Calu3 (cell line): ENCODE measurements around the gene HRC. TPM values are rescaled to one million over a fixed set of nuclear protein-coding genes. Genes with fewer than 3 reads are reported as not detected.

Experiments
- Bru-seq: library from RNA; stranded (reverse); fragments of 400-500 nt; gene quantifications from one replicate; lab custom pipeline; 2021; lab: Mats Ljungman, UMichigan
- BruChase-seq, 2 experiments: library from RNA; stranded (reverse); fragments of 400-500 nt; gene quantifications; one replicate each; lab custom pipeline; 2021; lab: Mats Ljungman, UMichigan
- BruUV-seq: library from RNA; stranded (reverse); fragments of 400-500 nt; replicated peaks from 2 replicates; lab custom pipeline; 2021; lab: Mats Ljungman, UMichigan
- CTCF ChIA-PET: fragments of 300-600 bp; sonication (Branson Sonifier 250); formaldehyde crosslinking; loops from one replicate; lab custom pipeline; 2022; ENCODE audit warnings: antibody characterized with exemption; lab: Charles Lee
- DNase-seq: peaks from one replicate; pipeline ENCODE4 v3.0.0; 2022
- H3K27ac Mint-ChIP-seq: one replicate; pipeline ENCODE4 v1.8.0; 2022; ENCODE audit warnings: mixed read lengths; ENCODE audit not compliant: unreplicated experiment
- H3K27me3 Mint-ChIP-seq: one replicate; pipeline ENCODE4 v1.8.0; 2022; ENCODE audit warnings: mixed read lengths; ENCODE audit not compliant: unreplicated experiment
- H3K36me3 Mint-ChIP-seq: one replicate; pipeline ENCODE4 v1.8.0; 2022; ENCODE audit warnings: mild to moderate bottlenecking, moderate library complexity, mixed read lengths; ENCODE audit not compliant: insufficient read depth, unreplicated experiment
- H3K4me1 Mint-ChIP-seq: one replicate; pipeline ENCODE4 v1.8.0; 2022; ENCODE audit warnings: mild to moderate bottlenecking, low read depth, mixed read lengths; ENCODE audit not compliant: unreplicated experiment
- H3K4me3 Mint-ChIP-seq: one replicate; pipeline ENCODE4 v1.8.0; 2022; ENCODE audit warnings: mild to moderate bottlenecking, low read depth, moderate library complexity, mixed read lengths; ENCODE audit not compliant: unreplicated experiment
- H3K9me3 Mint-ChIP-seq: one replicate; pipeline ENCODE4 v1.8.0; 2022; ENCODE audit warnings: low read depth, mixed read lengths; ENCODE audit not compliant: unreplicated experiment
- CTCF ChIP-seq: fragments of 200-600 bp; IDR thresholded peaks from one replicate; pipeline ENCODE4 v1.8.0; 2022; ENCODE audit warnings: antibody characterized with exemption; ENCODE audit not compliant: unreplicated experiment
- intact Hi-C: fragments of 100-400 bp; cut with micrococcal nuclease; formaldehyde crosslinking; loops from one replicate; pipeline ENCODE4 v1.10.0; 2022; ENCODE audit not compliant: unreplicated experiment
- long read RNA-seq: library from polyadenylated mRNA; stranded (forward); transcript quantifications from one replicate; pipeline ENCODE4 v2.0.0, GENCODE V29; 2022
- total RNA-seq: library from RNA; stranded (reverse); gene quantifications from 2 replicates; pipeline ENCODE4 v1.2.3, GENCODE V29; 2022

The HRC gene
- total RNA-seq (not detected in 2 replicates), Bru-seq, nascent RNA (not detected), BruChase-seq, experiment 1, labeled RNA remaining after a 6-hour chase (percentile 12 among the genes with signal in this experiment), BruChase-seq, experiment 2, labeled RNA remaining after a 2-hour chase (percentile 12 among the genes with signal in this experiment)
- long read RNA-seq, result 0 reads

- H3K9me3 Mint-ChIP-seq, result peaks cover 16% of the 10 kb centered on the region
- intact Hi-C loops, result no loop called here
- no peak within 1 kb of the TSS for H3K4me3 Mint-ChIP-seq
- peak within 1 kb of the TSS; percentile 25 for H3K27ac Mint-ChIP-seq
- TF ChIP-seq CTCF, result no peak
- peaks cover 46% of the 10 kb centered on the region for H3K36me3 Mint-ChIP-seq
- no TSS peak for BruUV-seq
- peaks cover 69% of the 10 kb centered on the region for H3K27me3 Mint-ChIP-seq
- H3K4me1 Mint-ChIP-seq, result peaks cover 24% of the 10 kb centered on the region
- DNase-seq, result no peak
- CTCF ChIA-PET, result interaction anchor here (0.5 to 0.7 kb wide), 2 partner anchors 88 to 95 kb away, joined by 4 to 5 read pairs; no protein-coding TSS in a partner anchor
These were observed at the start of gene HRC for GRCh38 chr19:49155005-49155819. Gene HRC, minus strand, starts transcription at chr19:49155396. Its CDS starts 159 bp downstream, at chr19:49155237.

GRCh38 chr19:49201042-49201441 lies 45.8 kb upstream of the HRC start:
- no peak for DNase-seq
- TF ChIP-seq CTCF, result no peak
- Mint-ChIP-seq H3K4me3 (no peak overlapping the region), H3K27me3 (no peaks in the 10 kb centered on the region), H3K4me1 (peaks cover 7% of the 10 kb centered on the region), H3K27ac (no peak overlapping the region), H3K36me3 (peaks cover 49% of the 10 kb centered on the region), H3K9me3 (no peaks in the 10 kb centered on the region)
- BruUV-seq, result no TSS peak
- CTCF ChIA-PET, result interaction anchor here (0.6 to 1.7 kb wide), 2 partner anchors 103 to 708 kb away, joined by 5 to 7 read pairs; no protein-coding TSS in a partner anchor
- intact Hi-C loops, result no loop called here

DNA sequence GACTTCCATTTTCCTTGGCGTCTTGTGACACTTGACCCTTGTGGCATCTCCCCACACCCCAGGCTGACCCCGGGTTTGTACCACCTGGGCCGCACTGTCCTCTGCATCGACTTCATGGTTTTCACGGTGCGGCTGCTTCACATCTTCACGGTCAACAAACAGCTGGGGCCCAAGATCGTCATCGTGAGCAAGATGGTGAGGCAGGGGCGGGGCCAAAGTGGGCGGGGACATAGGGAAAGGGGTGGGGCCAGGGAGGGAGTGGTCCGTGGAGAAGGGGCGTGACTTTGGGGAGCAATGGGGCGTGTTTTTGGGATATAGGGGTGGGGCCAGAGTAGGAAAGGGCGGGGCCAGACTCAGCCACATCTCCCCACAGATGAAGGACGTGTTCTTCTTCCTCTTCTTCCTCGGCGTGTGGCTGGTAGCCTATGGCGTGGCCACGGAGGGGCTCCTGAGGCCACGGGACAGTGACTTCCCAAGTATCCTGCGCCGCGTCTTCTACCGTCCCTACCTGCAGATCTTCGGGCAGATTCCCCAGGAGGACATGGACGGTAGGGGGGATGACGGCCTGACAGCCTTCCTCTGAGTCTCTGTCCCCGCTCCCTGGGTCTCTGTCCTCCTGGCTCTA lies 45.2 kb upstream of the HRC start:
- DNase-seq, result no peak
- Mint-ChIP-seq H3K27ac (no peak overlapping the region), H3K27me3 (no peaks in the 10 kb centered on the region), H3K36me3 (peaks cover 47% of the 10 kb centered on the region), H3K4me3 (no peak overlapping the region), H3K9me3 (no peaks in the 10 kb centered on the region), H3K4me1 (peaks cover 7% of the 10 kb centered on the region)
- CTCF ChIA-PET, result interaction anchor here (3.1 kb wide), 1 partner anchor 103 kb away, joined by 85 read pairs; no protein-coding TSS in a partner anchor
- intact Hi-C loops, result no loop called here
- no TSS peak for BruUV-seq
- no peak for TF ChIP-seq CTCF

GRCh38 chr19:49196527-49197240 lies 41.5 kb upstream of the HRC start:
- no peaks in the 10 kb centered on the region for H3K9me3 Mint-ChIP-seq
- CTCF ChIA-PET, result no interaction called here
- H3K4me3 Mint-ChIP-seq, result no peak overlapping the region
- H3K27me3 Mint-ChIP-seq, result no peaks in the 10 kb centered on the region
- TF ChIP-seq CTCF, result no peak
- BruUV-seq, result no TSS peak
- DNase-seq, result no peak
- intact Hi-C loops, result no loop called here
- peaks cover under 1% of the 10 kb centered on the region for H3K4me1 Mint-ChIP-seq
- no peak overlapping the region for H3K27ac Mint-ChIP-seq
- H3K36me3 Mint-ChIP-seq, result peaks cover 41% of the 10 kb centered on the region
